Caco-2 (cell line): ENCODE results near the gene SULT1C2. TPM values are rescaled to one million over a fixed set of nuclear protein-coding genes. Genes with fewer than 3 reads are reported as not detected.

Experiments used
- BruUV-seq: library from RNA; stranded (reverse); fragments of 400-500 nt; replicated peaks from 2 replicates; lab custom pipeline; 2021; lab: Mats Ljungman, UMichigan
- CTCF ChIA-PET: fragments of 300-600 bp; sonication (Branson Sonifier 250); formaldehyde crosslinking; loops from one replicate; lab custom pipeline; 2022; ENCODE audit warnings: antibody characterized with exemption; lab: Charles Lee
- POLR2A ChIA-PET: fragments of 300-600 bp; sonication (Branson Sonifier 250); formaldehyde crosslinking; loops from one replicate; lab custom pipeline; 2022; ENCODE audit warnings: antibody characterized with exemption; lab: Charles Lee
- DNase-seq, 2 experiments: peaks; one replicate each; pipeline versions ENCODE4 v3.0.0 to v3.0.0-alpha.2; 2020 to 2022
- H3K27me3 ChIP-seq: replicated peaks from 2 replicates; pipeline ENCODE4 v1.6.0; 2011; ENCODE audit warnings: low read length; ENCODE audit not compliant: control insufficient read depth, insufficient read depth
- H3K36me3 ChIP-seq: 2 replicates; pipeline ENCODE4 v1.5.1; 2011; ENCODE audit warnings: low read length; ENCODE audit not compliant: control insufficient read depth, insufficient read depth
- H3K4me1 ChIP-seq: fragments of 250-450 bp; sonication (Bioruptor Pico); 2 replicates; pipeline ENCODE4 v1.5.1; 2020; ENCODE audit warnings: mild to moderate bottlenecking
- H3K4me3 ChIP-seq: 2 replicates; pipeline ENCODE4 v1.5.1; 2011; ENCODE audit warnings: low read depth, mild to moderate bottlenecking, control low read depth, low read length
- H3K9me3 ChIP-seq: fragments of 250-450 bp; sonication (Bioruptor Pico); 2 replicates; pipeline ENCODE4 v1.5.1; 2020; ENCODE audit warnings: mild to moderate bottlenecking, moderate library complexity
- H3K27ac Mint-ChIP-seq: one replicate; pipeline ENCODE4 v1.8.0; 2022; ENCODE audit warnings: mixed read lengths; ENCODE audit not compliant: unreplicated experiment
- H3K27me3 Mint-ChIP-seq: one replicate; pipeline ENCODE4 v1.8.0; 2022; ENCODE audit warnings: mixed read lengths; ENCODE audit not compliant: insufficient read depth, unreplicated experiment
- H3K36me3 Mint-ChIP-seq: one replicate; pipeline ENCODE4 v1.8.0; 2022; ENCODE audit warnings: mild to moderate bottlenecking, mixed read lengths; ENCODE audit not compliant: insufficient read depth, unreplicated experiment
- H3K4me1 Mint-ChIP-seq: one replicate; pipeline ENCODE4 v1.8.0; 2022; ENCODE audit warnings: low read depth, mixed read lengths; ENCODE audit not compliant: unreplicated experiment
- H3K4me3 Mint-ChIP-seq: one replicate; pipeline ENCODE4 v1.8.0; 2022; ENCODE audit warnings: mild to moderate bottlenecking, moderate library complexity, mixed read lengths; ENCODE audit not compliant: unreplicated experiment
- H3K9me3 Mint-ChIP-seq: one replicate; pipeline ENCODE4 v1.8.0; 2022; ENCODE audit warnings: mixed read lengths; ENCODE audit not compliant: unreplicated experiment
- CTCF ChIP-seq, 2 experiments: fragments of 200-600 bp in 1 of 2; IDR thresholded peaks; 1 replicate in 1 of 2; 2 replicates in 1 of 2; pipeline versions ENCODE4 v1.5.1 to v1.8.0; 2011 to 2022; ENCODE audit warnings: antibody characterized with exemption in 1 of 2, control low read depth in 1 of 2, inconsistent platforms in 1 of 2, low read depth in 1 of 2, low read length in 1 of 2, mild to moderate bottlenecking in 1 of 2, moderate library complexity in 1 of 2; ENCODE audit not compliant: insufficient read depth in 1 of 2, severe bottlenecking in 1 of 2, unreplicated experiment in 1 of 2
- intact Hi-C: fragments of 100-400 bp; cut with micrococcal nuclease; formaldehyde crosslinking; loops from one replicate; pipeline ENCODE4 v1.10.0; 2022; ENCODE audit not compliant: unreplicated experiment
- total RNA-seq: library from RNA; stranded (reverse); gene quantifications from 2 replicates; pipeline ENCODE4 v1.2.3, GENCODE V29; 2022

Gene SULT1C2
- total RNA-seq, 1 experiment from 2014 or later, result 0.86 TPM

GRCh38 chr2:108314586-108315296 lies 26.0 kb downstream of the SULT1C2 start:
- Mint-ChIP-seq H3K36me3 (peaks cover 66% of the 10 kb centered on the region), H3K4me3 (peak overlapping the region; percentile 68), H3K27ac (peak overlapping the region; percentile 90), H3K4me1 (peaks cover 41% of the 10 kb centered on the region), H3K9me3 (peaks cover 47% of the 10 kb centered on the region), H3K27me3 (no peaks in the 10 kb centered on the region)
- Histone ChIP-seq H3K9me3 (peaks cover 24% of the 10 kb centered on the region), H3K27me3 (no peaks in the 10 kb centered on the region), H3K36me3 (peaks cover 9% of the 10 kb centered on the region), H3K4me1 (peaks cover 39% of the 10 kb centered on the region), H3K4me3 (peak overlapping the region; percentile 22)
- POLR2A ChIA-PET, result no interaction called here
- TF ChIP-seq CTCF (IDR thresholded peaks at IDR 0.05; ENCODE audit: insufficient read depth in 1 of 2, low read depth in 1 of 2, low read length in 1 of 2, severe bottlenecking in 1 of 2, unreplicated experiment in 1 of 2), result no peak
- intact Hi-C loops, result loop anchor here (1.0 to 5.0 kb wide), 3 partner anchors 48 to 227 kb away; no protein-coding TSS in a partner anchor
- BruUV-seq, result TSS peak; percentile 55
- DNase-seq, result no peak
- CTCF ChIA-PET, result no interaction called here

- intact Hi-C loops, result loop anchor here (1.0 to 5.0 kb wide), 3 partner anchors 49 to 226 kb away; no protein-coding TSS in a partner anchor
- peak overlapping the region; percentile 90 for H3K27ac Mint-ChIP-seq
- POLR2A ChIA-PET, result no interaction called here
- peak overlapping the region; percentile 68 for H3K4me3 Mint-ChIP-seq
- H3K27me3 Mint-ChIP-seq, result no peaks in the 10 kb centered on the region
- DNase-seq, result peak; percentile 79 to 88
- Histone ChIP-seq H3K36me3 (peaks cover 9% of the 10 kb centered on the region), H3K27me3 (no peaks in the 10 kb centered on the region; the same call in 1 of the 2 replicates), H3K4me3 (peak overlapping the region; percentile 22), H3K9me3 (peaks cover 24% of the 10 kb centered on the region), H3K4me1 (peaks cover 39% of the 10 kb centered on the region)
- peaks cover 46% of the 10 kb centered on the region for H3K9me3 Mint-ChIP-seq
- H3K36me3 Mint-ChIP-seq, result peaks cover 65% of the 10 kb centered on the region
- TF ChIP-seq CTCF (IDR thresholded peaks at IDR 0.05; ENCODE audit: insufficient read depth in 1 of 2, low read depth in 1 of 2, low read length in 1 of 2, severe bottlenecking in 1 of 2, unreplicated experiment in 1 of 2), result no peak
- peaks cover 41% of the 10 kb centered on the region for H3K4me1 Mint-ChIP-seq
- BruUV-seq, result no TSS peak
- CTCF ChIA-PET, result no interaction called here
These were observed 26.8 kb downstream of the SULT1C2 start for GRCh38 chr2:108315444-108315934.

GRCh38 chr2:108316033-108316432 lies 27.3 kb downstream of the SULT1C2 start:
- no peak for TF ChIP-seq CTCF (IDR thresholded peaks at IDR 0.05; ENCODE audit: insufficient read depth in 1 of 2, low read depth in 1 of 2, low read length in 1 of 2, severe bottlenecking in 1 of 2, unreplicated experiment in 1 of 2)
- Histone ChIP-seq H3K9me3 (peaks cover 24% of the 10 kb centered on the region), H3K4me3 (no peak overlapping the region), H3K36me3 (peaks cover 9% of the 10 kb centered on the region), H3K27me3 (no peaks in the 10 kb centered on the region; the same call in 1 of the 2 replicates), H3K4me1 (peaks cover 39% of the 10 kb centered on the region)
- Mint-ChIP-seq H3K4me1 (peaks cover 41% of the 10 kb centered on the region), H3K27ac (peak overlapping the region; percentile 90), H3K9me3 (peaks cover 41% of the 10 kb centered on the region), H3K27me3 (no peaks in the 10 kb centered on the region), H3K4me3 (peak overlapping the region; percentile 68), H3K36me3 (peaks cover 60% of the 10 kb centered on the region)
- intact Hi-C loops, result loop anchor here (5.0 kb wide), 1 partner anchor 99 kb away; no protein-coding TSS in a partner anchor
- POLR2A ChIA-PET, result no interaction called here
- CTCF ChIA-PET, result interaction anchor here (0.6 kb wide), 1 partner anchor 27 kb away, joined by 3 read pairs; the partner anchor contains the start of gene SULT1C2
- peak; percentile 40 to 78 for DNase-seq
- BruUV-seq, result no TSS peak
